A549 (cell line): Measurements from ENCODE around the gene RBM6. TPM values are rescaled to one million over a fixed set of nuclear protein-coding genes. Genes with fewer than 3 reads are reported as not detected.
"Not testable (repeated sequence)": the region's sequence is repeated elsewhere in the genome, so short reads cannot be mapped to it uniquely, and the experiment has no call there.

Experiments
- ATAC-seq, 2 experiments: fragments of 200-7000 bp in 1 of 2; fragments of >200 bp in 1 of 2; cut with Nextera tagmentation in 1 of 2; cut with Tn5 transposase in 1 of 2; 3 replicates each; pipeline versions ENCODE4 v1.8.0 to v1.9.1; 2018 to 2020; ENCODE audit warnings: mild to moderate bottlenecking in 1 of 2, moderate library complexity in 1 of 2
- CTCF ChIA-PET: fragments of 300-600 bp; sonication (Branson Sonifier 250); formaldehyde crosslinking; extraction: SDS; loops from one replicate; lab custom pipeline; 2021; ENCODE audit warnings: antibody characterized with exemption, inconsistent platforms; lab: Yijun Ruan, JAX
- POLR2A ChIA-PET: fragments of 350-600 bp; formaldehyde crosslinking; extraction: SDS; loops from one replicate; lab custom pipeline; 2021; ENCODE audit warnings: antibody characterized with exemption, inconsistent platforms; lab: Yijun Ruan, JAX
- DNase-seq, 2 experiments: peaks; one replicate each; pipeline versions ENCODE4 v3.0.0 to v3.0.0-alpha.2; 2011 to 2016; ENCODE audit warnings: low read depth in 1 of 2, low spot score in 1 of 2
- FAIRE-seq: peaks from 2 replicates; lab custom pipeline; 2011; peaks lifted over from hg19 to GRCh38; lab: Jason Lieb, UNC
- H3K27ac ChIP-seq, 2 experiments: fragments of >200 bp; sonication (Bioruptor Twin); formaldehyde crosslinking; 3 replicates each; pipeline ENCODE4 v1.5.1; 2016 to 2017
- H3K4me1 ChIP-seq: fragments of >200 bp; sonication (Bioruptor Twin); formaldehyde crosslinking; 3 replicates; pipeline ENCODE4 v1.6.1; 2016
- H3K4me2 ChIP-seq: fragments of >200 bp; sonication (Bioruptor Twin); formaldehyde crosslinking; 3 replicates; pipeline ENCODE4 v1.6.1; 2016
- H3K4me3 ChIP-seq: fragments of >200 bp; sonication (Bioruptor Twin); formaldehyde crosslinking; 3 replicates; pipeline ENCODE4 v1.5.1; 2016
- H3K9me3 ChIP-seq: fragments of >200 bp; sonication (Bioruptor Twin); formaldehyde crosslinking; 3 replicates; pipeline ENCODE4 v1.6.1; 2016
- CEBPB ChIP-seq, 2 experiments: fragments of >200 bp in 1 of 2; sonication (Bioruptor Twin) in 1 of 2; formaldehyde crosslinking in 1 of 2; IDR thresholded peaks; 2 replicates each; pipeline ENCODE4 v1.6.1; 2012 to 2016
- EHMT2 ChIP-seq: fragments of 200-600 bp; sonication (generic); IDR thresholded peaks from 2 replicates; pipeline ENCODE4 v1.6.1; 2016; ENCODE audit warnings: antibody characterized with exemption, low read depth, mild to moderate bottlenecking, moderate library complexity
- FOSB ChIP-seq: fragments of 250-450 bp; sonication (Bioruptor Pico); IDR thresholded peaks from 2 replicates; pipeline ENCODE4 v1.5.0; 2020; ENCODE audit warnings: mild to moderate bottlenecking, moderate library complexity
- FOSL2 ChIP-seq, 2 experiments: fragments of 450-650 bp in 1 of 2; fragments of >200 bp in 1 of 2; sonication (Bioruptor Twin) in 1 of 2; formaldehyde crosslinking; IDR thresholded peaks; 2 replicates each; pipeline versions ENCODE4 v1.5.0 to v1.6.1; 2016 to 2020; ENCODE audit warnings: mild to moderate bottlenecking in 1 of 2, moderate library complexity in 1 of 2
- FOXS1 ChIP-seq: fragments of 250-450 bp; sonication (Bioruptor Pico); IDR thresholded peaks from 2 replicates; pipeline ENCODE4 v1.5.0; 2020; ENCODE audit warnings: mild to moderate bottlenecking, moderate library complexity
- HDAC2 ChIP-seq: fragments of 200-600 bp; sonication (generic); IDR thresholded peaks from 2 replicates; pipeline ENCODE4 v1.6.1; 2016
- HMGXB4 ChIP-seq: fragments of 250-450 bp; sonication (Bioruptor Pico); IDR thresholded peaks from 2 replicates; pipeline ENCODE4 v1.5.0; 2021; ENCODE audit warnings: mild to moderate bottlenecking, moderate library complexity, borderline replicate concordance
- HOXA7 ChIP-seq: fragments of 250-450 bp; sonication (Bioruptor Pico); IDR thresholded peaks from 2 replicates; pipeline ENCODE4 v1.5.0; 2020; ENCODE audit warnings: mild to moderate bottlenecking, moderate library complexity
- HOXB5 ChIP-seq: fragments of 250-450 bp; sonication (Bioruptor Pico); IDR thresholded peaks from 2 replicates; pipeline ENCODE4 v1.5.0; 2020; ENCODE audit warnings: mild to moderate bottlenecking, moderate library complexity
- KDM1A ChIP-seq: fragments of 200-600 bp; sonication (generic); IDR thresholded peaks from 2 replicates; pipeline ENCODE4 v1.6.1; 2016; ENCODE audit warnings: low read depth, mild to moderate bottlenecking
- KDM5A ChIP-seq: fragments of 200-600 bp; sonication (generic); IDR thresholded peaks from 2 replicates; pipeline ENCODE4 v1.6.1; 2016; ENCODE audit warnings: antibody characterized with exemption, mild to moderate bottlenecking
- MAFK ChIP-seq: fragments of 450-650 bp; IDR thresholded peaks from 2 replicates; pipeline ENCODE4 v1.6.1; 2014; ENCODE audit not compliant: partially characterized antibody
- PBX3 ChIP-seq: IDR thresholded peaks from 2 replicates; pipeline ENCODE4 v1.6.1; 2012
- ZSCAN20 ChIP-seq: fragments of 250-450 bp; sonication (Bioruptor Pico); IDR thresholded peaks from 2 replicates; pipeline ENCODE4 v1.8.0; 2022; ENCODE audit warnings: mild to moderate bottlenecking, moderate library complexity
- WGBS: methylation state at CpG from one replicate; pipeline ENCODE4 v1.1.6; 2017; ENCODE audit errors: missing lambda C conversion rate; 5-methylcytosine and 5-hydroxymethylcytosine counted together
- polyA plus RNA-seq, 4 experiments: library from polyadenylated mRNA; depleted of rRNA in 3 of 4; stranded (reverse); fragments of >200 nt; fragmentation: RNase III in 1 of 4; extraction: RNeasy Plus Mini Kit Qiagen cat#74134 plus additional on column Dnase treatment in 1 of 4; gene quantifications; 2 replicates in 3 of 4; 3 replicates in 1 of 4; pipeline ENCODE4 v1.2.3, GENCODE V29; 2011 to 2017
- TF ChIP-seq, protein P1 (sequence below): fragments of >200 bp; sonication (Bioruptor Twin); formaldehyde crosslinking; IDR thresholded peaks from 3 replicates; pipeline ENCODE4 v1.5.1; 2016
- TF ChIP-seq, protein P2 (sequence below): fragments of >200 bp; sonication (Bioruptor Twin); formaldehyde crosslinking; IDR thresholded peaks from 3 replicates; pipeline ENCODE4 v1.6.1; 2016

RBM6 gene
- polyA plus RNA-seq, 2 of the 4 experiments (the other 2 are of a cell fraction) = 40.4 to 44.2 TPM

GRCh38 chr3:50015918-50016317 lies 76.0 kb downstream of the RBM6 start:
- H3K4me1 ChIP-seq = no peaks in the 10 kb centered on the region
- POLR2A ChIA-PET = no interaction called here
- TF ChIP-seq EHMT2 (no peak), KDM1A (no peak), CEBPB (IDR thresholded peaks at IDR 0.05) (no peak), HOXA7 (CRISPR knock-in tag) (no peak), PBX3 (no peak), MAFK (no peak), ZSCAN20 (no peak), FOSL2 (IDR thresholded peaks at IDR 0.05) (no peak), FOSL2 (CRISPR knock-in tag; IDR thresholded peaks at IDR 0.05) (no peak), FOXS1 (CRISPR knock-in tag) (no peak), HDAC2 (no peak), FOSB (no peak), HOXB5 (no peak), HMGXB4 (CRISPR knock-in tag) (no peak), KDM5A (no peak)
- TF ChIP-seq, protein P1, sequence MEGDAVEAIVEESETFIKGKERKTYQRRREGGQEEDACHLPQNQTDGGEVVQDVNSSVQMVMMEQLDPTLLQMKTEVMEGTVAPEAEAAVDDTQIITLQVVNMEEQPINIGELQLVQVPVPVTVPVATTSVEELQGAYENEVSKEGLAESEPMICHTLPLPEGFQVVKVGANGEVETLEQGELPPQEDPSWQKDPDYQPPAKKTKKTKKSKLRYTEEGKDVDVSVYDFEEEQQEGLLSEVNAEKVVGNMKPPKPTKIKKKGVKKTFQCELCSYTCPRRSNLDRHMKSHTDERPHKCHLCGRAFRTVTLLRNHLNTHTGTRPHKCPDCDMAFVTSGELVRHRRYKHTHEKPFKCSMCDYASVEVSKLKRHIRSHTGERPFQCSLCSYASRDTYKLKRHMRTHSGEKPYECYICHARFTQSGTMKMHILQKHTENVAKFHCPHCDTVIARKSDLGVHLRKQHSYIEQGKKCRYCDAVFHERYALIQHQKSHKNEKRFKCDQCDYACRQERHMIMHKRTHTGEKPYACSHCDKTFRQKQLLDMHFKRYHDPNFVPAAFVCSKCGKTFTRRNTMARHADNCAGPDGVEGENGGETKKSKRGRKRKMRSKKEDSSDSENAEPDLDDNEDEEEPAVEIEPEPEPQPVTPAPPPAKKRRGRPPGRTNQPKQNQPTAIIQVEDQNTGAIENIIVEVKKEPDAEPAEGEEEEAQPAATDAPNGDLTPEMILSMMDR = no peak
- TF ChIP-seq, protein P2, sequence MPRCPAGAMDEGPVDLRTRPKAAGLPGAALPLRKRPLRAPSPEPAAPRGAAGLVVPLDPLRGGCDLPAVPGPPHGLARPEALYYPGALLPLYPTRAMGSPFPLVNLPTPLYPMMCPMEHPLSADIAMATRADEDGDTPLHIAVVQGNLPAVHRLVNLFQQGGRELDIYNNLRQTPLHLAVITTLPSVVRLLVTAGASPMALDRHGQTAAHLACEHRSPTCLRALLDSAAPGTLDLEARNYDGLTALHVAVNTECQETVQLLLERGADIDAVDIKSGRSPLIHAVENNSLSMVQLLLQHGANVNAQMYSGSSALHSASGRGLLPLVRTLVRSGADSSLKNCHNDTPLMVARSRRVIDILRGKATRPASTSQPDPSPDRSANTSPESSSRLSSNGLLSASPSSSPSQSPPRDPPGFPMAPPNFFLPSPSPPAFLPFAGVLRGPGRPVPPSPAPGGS = no peak
- FAIRE-seq = no peak
- H3K4me2 ChIP-seq = no peak overlapping the region
- ATAC-seq = no peak
- DNase-seq = no peak
- no peak overlapping the region for H3K27ac ChIP-seq
- no peak overlapping the region for H3K4me3 ChIP-seq
- CTCF ChIA-PET = interaction anchor here (0.8 kb wide), 1 partner anchor 35 kb away, joined by 4 read pairs; no protein-coding TSS in a partner anchor
- H3K9me3 ChIP-seq = no peaks in the 10 kb centered on the region
- 91% methylated on average over 4 of the region's 4 CpGs for WGBS

GRCh38 chr3:50028346-50028745 lies 88.4 kb downstream of the RBM6 start:
- H3K4me2 ChIP-seq = no peak overlapping the region
- no peaks in the 10 kb centered on the region for H3K4me1 ChIP-seq
- ATAC-seq = no peak
- no peak overlapping the region for H3K27ac ChIP-seq
- WGBS = 13% methylated on average over 1 of the region's 1 CpG
- CTCF ChIA-PET = interaction anchor here (1.6 kb wide), 1 partner anchor 17 kb away, joined by 4 read pairs; no protein-coding TSS in a partner anchor
- no peak for TF ChIP-seq PBX3
- TF ChIP-seq, protein P1 = no peak
- FAIRE-seq = no peak
- DNase-seq = no peak
- H3K9me3 ChIP-seq = no peaks in the 10 kb centered on the region
- H3K4me3 ChIP-seq = no peak overlapping the region
- POLR2A ChIA-PET = no interaction called here

- H3K4me2 ChIP-seq, POLR2A ChIA-PET, H3K9me3 ChIP-seq, DNase-seq, H3K4me1 ChIP-seq, H3K27ac ChIP-seq, FAIRE-seq, H3K4me3 ChIP-seq, CTCF ChIA-PET, ATAC-seq: not testable (repeated sequence)
- 77% methylated on average over 4 of the region's 5 CpGs for WGBS
Measured at GRCh38 chr3:50031201-50031600, 91.3 kb downstream of the RBM6 start.
